HG03442 (cell line): ENCODE measurements around the gene ELOB.
A peak's percentile ranks its signal among the peaks of the same experiment; 100 is the strongest.

Experiments used
- ATAC-seq: cut with Tn5 transposase; IDR thresholded peaks from one replicate; pipeline ENCODE4 v1.9.1; 2021; ENCODE audit warnings: mild to moderate bottlenecking, moderate library complexity; ENCODE audit not compliant: unreplicated experiment

The ELOB gene

DNA sequence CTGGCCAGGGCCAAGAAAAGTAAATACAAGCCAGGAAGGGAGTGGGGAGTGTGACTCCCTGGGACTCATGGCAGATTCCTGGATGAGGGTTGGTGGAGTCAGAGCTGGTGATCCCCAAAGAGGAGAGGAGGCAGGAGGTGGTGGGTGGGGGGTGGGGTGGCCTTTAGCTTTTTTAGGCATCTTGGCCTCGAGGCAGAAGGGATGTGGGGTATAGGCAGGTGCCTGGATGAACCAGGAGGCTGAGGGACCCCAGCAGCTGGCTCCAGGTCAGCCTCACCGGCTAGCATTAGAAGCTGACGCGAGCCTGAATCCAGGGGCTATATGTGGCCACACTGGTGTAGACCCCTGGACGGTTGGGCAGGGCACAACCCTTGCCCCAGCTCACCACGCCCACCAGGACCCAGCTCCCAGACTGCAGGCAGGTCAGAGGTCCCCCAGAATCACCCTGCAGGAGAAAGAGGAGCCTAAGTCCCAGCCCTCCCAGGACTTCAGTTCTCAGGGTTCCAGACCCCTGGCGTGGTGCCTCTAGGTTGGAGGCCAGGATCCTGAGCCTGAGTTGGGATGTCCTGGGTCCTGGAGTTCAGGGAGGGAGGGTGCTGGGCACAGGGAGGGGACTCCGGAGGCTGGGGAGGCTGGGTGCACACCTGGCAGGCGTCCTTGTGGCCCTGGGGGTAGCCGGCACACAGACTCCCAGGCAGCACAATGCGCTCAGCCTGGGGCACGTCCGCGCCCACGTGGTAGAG is 7.4 kb upstream of the ELOB start:
- ATAC-seq, result no peak

- ATAC-seq, result no peak
Observed at GRCh38 chr16:2783581-2784357, 6.7 kb upstream of the ELOB start.

- no peak for ATAC-seq
Observed at GRCh38 chr16:2782583-2783351, 5.7 kb upstream of the ELOB start.

DNA sequence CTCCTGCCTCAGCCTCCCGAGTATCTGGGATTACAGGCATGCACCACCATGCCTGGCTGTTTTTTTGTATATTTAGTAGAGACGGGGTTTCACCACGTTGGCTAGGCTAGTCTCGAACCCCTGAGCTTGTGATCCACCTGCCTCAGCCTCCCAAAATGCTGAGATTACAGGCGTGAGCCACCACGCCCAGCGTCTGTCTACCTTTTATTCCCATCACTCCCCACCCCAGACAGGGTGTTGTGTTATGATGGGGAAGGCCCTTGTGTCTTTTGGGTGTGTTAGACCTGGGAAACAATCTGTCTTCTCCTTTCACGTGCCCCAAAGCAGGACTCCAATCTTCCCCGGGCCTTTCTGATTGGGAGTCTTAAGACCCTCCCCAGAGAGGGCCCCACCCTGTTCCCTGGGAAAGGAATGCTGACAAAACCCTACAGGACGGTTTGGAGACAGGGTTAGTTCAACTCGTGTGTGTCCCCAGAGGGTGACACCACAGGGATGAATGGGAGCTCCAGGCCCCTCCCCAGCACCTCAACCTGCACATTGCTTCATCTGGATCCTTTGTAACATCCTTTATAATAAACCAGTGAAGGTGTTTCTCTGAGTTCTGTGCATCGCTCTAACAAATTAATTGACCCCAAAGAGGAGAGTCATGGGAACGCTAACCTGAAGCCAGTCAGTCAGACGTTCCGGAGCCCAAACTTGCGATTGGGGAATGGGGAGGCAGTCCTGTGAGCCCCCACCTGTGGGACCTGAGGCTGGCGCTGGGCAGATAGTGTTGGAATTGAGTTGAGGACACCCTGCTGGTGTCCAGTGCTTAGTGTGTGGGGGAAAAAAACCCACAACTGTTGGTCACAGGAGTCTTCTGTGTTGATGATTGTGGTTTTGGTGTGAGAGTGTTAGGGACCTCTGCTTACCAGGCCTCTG is 3.2 kb upstream of the ELOB start:
- ATAC-seq, result no peak

- no peak for ATAC-seq
Observed at GRCh38 chr16:2779151-2779920, 2.3 kb upstream of the ELOB start.

DNA sequence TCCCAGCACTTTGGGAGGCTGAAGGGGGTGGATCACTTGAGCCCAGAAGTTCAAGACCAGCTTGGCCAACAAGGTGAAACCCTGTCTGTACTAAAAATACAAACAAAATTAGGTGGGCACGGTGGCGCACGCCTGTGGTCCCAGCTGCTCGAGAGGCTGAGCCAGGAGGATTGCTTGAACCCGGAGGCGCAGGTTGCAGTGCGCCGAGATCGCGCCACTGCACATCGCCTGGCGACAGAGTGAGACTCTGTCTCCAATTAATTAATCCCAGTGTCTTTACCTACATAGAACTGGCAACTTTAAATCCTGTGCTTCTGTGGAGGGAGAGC is 1.5 kb upstream of the ELOB start:
- no peak for ATAC-seq

GRCh38 chr16:2777903-2778629 is 986 bp upstream of the ELOB start:
- peak; percentile 6 for ATAC-seq

DNA sequence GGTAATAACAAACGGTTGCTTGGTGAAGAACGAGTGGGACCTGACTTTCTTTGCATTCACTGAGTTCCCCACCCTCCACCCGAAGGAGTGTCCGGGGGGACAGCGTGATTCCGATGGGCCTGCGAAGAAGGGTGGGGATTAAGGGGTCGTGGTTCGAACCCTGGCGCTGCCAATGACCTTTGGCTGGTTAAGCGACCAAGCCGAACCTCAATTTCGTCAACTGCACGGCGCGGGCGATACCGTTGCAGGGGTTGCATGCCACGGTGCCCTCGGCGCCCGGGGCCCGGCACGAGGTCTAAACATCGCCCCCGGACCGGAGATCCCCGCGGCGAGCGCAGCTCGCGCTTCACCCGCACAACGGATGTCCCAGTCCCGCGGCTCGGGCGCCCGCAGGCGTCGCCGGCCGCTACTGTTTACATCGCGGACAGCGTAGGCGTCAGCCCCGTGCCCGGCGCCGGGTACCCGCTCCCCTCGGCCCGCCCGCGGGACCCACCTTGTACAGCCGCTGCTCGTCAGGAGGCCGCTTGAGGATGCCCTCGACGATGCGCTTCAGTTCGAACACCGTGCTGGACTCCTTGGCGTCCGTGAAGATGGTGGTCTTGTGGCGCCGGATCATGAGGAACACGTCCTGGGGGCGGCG is 460 bp downstream of the ELOB start:
- peak; percentile 34 for ATAC-seq

- no peak for ATAC-seq
Observed at GRCh38 chr16:2775765-2776499, 1.1 kb downstream of the ELOB start.

GRCh38 chr16:2775131-2775716 is 1.9 kb downstream of the ELOB start:
- no peak for ATAC-seq

DNA sequence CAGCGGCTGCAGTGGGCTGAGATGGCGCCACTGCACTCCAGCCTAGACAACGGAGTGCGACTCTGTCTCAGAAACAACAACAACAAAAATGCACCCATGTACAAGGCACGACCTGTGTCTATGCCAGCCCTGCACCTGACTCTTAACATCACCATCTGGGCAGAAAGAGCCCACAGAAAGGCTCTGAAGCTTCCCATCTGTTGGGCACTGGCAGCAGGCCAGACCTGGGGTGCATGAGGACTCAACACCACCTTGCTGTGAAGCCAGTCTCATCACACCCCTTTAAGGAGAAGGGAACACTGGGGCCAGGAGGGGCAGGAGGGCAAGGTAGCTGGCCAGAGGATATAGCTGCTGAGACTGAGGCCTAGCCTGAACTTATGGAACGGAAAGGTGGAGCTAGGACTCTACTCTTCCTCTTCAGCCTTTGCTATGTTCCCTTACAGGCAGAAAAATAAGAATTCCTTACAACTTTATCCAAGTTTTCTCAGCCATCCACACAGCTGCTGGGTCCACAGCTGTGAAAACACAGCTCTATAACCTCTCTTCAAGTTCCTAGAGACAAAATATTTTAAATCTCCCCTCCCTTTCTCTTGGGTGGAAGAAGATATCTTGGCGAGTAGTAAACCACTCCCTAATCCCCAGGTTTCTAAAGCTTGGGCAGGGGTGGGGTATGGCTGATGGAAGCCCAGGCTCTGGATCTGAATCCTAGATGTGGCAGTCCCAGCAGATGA is 2.8 kb downstream of the ELOB start:
- ATAC-seq, result no peak

GRCh38 chr16:2773188-2773968 is 3.7 kb downstream of the ELOB start:
- no peak for ATAC-seq

DNA sequence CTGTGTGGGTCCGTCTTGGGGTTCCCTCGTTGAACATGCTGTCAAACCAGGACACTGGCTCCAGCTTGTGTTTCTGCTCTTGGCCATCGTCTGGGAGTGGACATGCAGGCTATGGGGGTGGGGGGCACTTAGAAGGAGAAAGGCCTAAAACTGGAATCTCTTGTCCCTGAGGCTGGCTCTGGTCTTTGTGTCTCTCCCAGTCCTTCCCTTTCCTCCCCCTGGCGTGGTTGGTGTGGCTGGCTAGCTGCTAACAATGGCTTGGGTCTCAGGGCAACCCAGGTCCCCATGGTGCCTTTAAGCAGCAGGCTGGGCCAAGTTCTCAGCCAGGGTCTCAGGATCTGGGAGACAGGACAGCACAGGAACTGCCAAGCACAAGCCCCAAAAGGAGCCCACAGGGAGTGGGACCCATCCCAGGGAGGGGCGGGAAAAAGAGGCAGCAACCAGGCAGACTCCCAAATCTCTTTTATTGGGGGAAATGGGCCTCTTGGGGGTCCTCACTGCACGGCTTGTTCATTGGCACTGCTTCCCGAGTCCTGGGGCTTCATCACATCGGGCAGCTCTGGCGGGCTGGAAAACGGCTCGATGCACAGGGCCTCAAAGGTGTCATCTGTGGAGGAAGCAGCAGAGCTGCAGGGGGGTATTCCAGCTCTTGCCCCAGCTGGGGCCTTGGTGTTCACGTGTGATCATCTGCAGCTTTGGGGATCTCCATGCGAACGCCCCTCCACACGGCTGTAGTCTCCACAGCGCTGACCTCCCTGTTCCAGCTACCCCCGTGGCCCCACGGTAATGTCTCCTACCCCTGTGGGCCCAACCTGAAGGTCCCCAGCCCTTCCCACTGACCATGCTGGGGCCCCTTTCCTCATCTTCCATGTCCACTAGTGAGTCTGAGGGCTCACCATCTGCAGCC is 5.3 kb downstream of the ELOB start:
- ATAC-seq, result no peak

DNA sequence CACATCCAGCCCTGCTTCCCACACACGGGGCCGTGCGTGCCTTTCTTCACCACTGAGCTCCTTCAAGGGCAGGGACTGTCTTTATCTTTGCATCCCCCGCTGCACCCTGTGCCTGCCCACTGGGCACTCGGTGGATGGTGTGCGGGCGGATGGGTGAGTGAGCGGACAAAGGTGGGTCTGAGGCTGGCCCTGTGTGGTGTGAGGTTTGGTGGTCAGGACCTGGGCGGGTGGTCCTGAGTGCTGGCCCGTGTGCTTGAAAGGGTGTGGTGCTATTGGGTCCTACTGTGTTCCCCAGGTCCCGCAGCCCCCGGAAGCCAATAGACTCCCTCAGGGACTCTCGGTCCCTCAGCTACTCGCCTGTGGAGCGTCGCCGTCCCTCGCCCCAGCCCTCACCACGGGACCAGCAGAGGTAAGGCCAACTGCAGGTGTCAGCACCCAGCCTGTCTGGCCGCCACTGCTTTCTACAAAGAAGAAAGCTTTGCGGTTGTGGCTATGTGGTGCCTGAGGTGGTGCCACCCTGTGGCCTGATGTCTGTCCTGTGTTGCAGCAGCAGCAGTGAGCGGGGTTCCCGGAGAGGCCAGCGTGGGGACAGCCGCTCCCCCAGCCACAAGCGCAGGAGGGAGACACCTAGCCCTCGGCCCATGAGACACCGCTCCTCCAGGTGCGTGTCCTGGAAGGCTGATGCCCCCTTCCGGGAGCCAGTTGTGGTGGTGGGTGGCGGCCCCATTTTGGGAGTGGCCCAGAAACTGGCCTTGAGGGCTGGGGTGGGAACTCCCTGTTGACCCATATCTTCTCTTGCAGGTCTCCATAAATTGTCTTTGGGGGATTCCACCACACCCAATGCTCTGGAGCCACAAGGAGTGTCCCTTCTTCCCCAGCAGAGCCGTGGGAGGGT is 6.8 kb downstream of the ELOB start:
- no peak for ATAC-seq
